Right forelimb (tissue), 1 donor: ENCODE data around the gene PRDM8.
"Not testable (repeated sequence)": the region's sequence is repeated elsewhere in the genome, so short reads cannot be mapped to it uniquely, and the experiment has no call there.

ENCODE experiments used
- DNase-seq: peaks from one replicate; pipeline ENCODE4 v3.0.0-alpha.2; 2018

PRDM8 gene

GRCh38 chr4:80196922-80197573 is at the start of gene PRDM8:
TSS of gene PRDM8 (plus strand) at chr4:80197503. CDS start at chr4:80200081, 2,578 bp downstream.
- DNase-seq, result no peak

GRCh38 chr4:80150387-80151180 is 46.7 kb upstream of the PRDM8 start:
- no peak for DNase-seq

- no peak for DNase-seq
These were observed 45.3 kb upstream of the PRDM8 start for GRCh38 chr4:80151981-80152380.

- DNase-seq, result no peak
These were observed 43.3 kb upstream of the PRDM8 start for GRCh38 chr4:80153874-80154544.

- no peak for DNase-seq
These were observed 42.8 kb upstream of the PRDM8 start for GRCh38 chr4:80154545-80154933.

- DNase-seq, result no peak
These were observed 41.9 kb upstream of the PRDM8 start for GRCh38 chr4:80155316-80155982.

GRCh38 chr4:80156410-80156809 is 40.9 kb upstream of the PRDM8 start:
- DNase-seq, result no peak

GRCh38 chr4:80161413-80162058 is 35.8 kb upstream of the PRDM8 start:
- DNase-seq, result no peak

GRCh38 chr4:80162418-80162817 is 34.9 kb upstream of the PRDM8 start:
- DNase-seq, result no peak

GRCh38 chr4:80165855-80166254 is 31.4 kb upstream of the PRDM8 start:
- DNase-seq, result no peak

- no peak for DNase-seq
These were observed 26.1 kb upstream of the PRDM8 start for GRCh38 chr4:80171251-80171650.

- DNase-seq, result no peak
These were observed 25.6 kb upstream of the PRDM8 start for GRCh38 chr4:80171656-80172055.

- DNase-seq, result no peak
These were observed 25.1 kb upstream of the PRDM8 start for GRCh38 chr4:80172203-80172602.

- DNase-seq, result no peak
These were observed 23.9 kb upstream of the PRDM8 start for GRCh38 chr4:80173401-80173800.

GRCh38 chr4:80173841-80174240 is 23.5 kb upstream of the PRDM8 start:
- DNase-seq, result no peak

GRCh38 chr4:80177793-80178192 is 19.5 kb upstream of the PRDM8 start:
- DNase-seq, result not testable (repeated sequence)

- no peak for DNase-seq
These were observed 18.3 kb upstream of the PRDM8 start for GRCh38 chr4:80178964-80179363.

GRCh38 chr4:80179637-80180161 is 17.6 kb upstream of the PRDM8 start:
- no peak for DNase-seq

- DNase-seq, result no peak
These were observed 16.6 kb upstream of the PRDM8 start for GRCh38 chr4:80180743-80181142.

GRCh38 chr4:80182237-80182866 is 15.0 kb upstream of the PRDM8 start:
- DNase-seq, result no peak

- DNase-seq, result peak; percentile 74
These were observed 13.9 kb upstream of the PRDM8 start for GRCh38 chr4:80183250-80184052.
